Skin epidermis (tissue), 12 donors: Measurements from ENCODE around the gene RNF125.
"Not testable (repeated sequence)": the region's sequence is repeated elsewhere in the genome, so short reads cannot be mapped to it uniquely, and the experiment has no call there.

Experiments
- H3K27ac ChIP-seq, 21 experiments: fragments of 200-600 bp; sonication (generic) in 11 of 21; one replicate each; pipeline ENCODE4 v1.5.0; 2020; ENCODE audit warnings: mild to moderate bottlenecking in 3 of 21, inconsistent platforms in 2 of 21, moderate library complexity in 2 of 21
- H3K4me3 ChIP-seq, 7 experiments: fragments of 200-600 bp; sonication (generic) in 2 of 7; one replicate each; pipeline ENCODE4 v1.5.0; 2020; ENCODE audit warnings: inconsistent platforms in 2 of 7, mild to moderate bottlenecking in 2 of 7, moderate library complexity in 1 of 7

The RNF125 gene

GRCh38 chr18:32018331-32019250 lies at the start of gene RNF125:
TSS of gene RNF125 (plus strand) at chr18:32018825. CDS start at chr18:32018864, 39 bp downstream.
- Histone ChIP-seq H3K4me3 (peak within 1 kb of the TSS; percentile 46 to 71 (median 56)), H3K27ac (peak within 1 kb of the TSS; percentile 57 to 95 (median 86))

- Histone ChIP-seq H3K27ac (no peak overlapping the region), H3K4me3 (no peak overlapping the region)
Measured at GRCh38 chr18:31970617-31971016, 48.0 kb upstream of the RNF125 start.

- Histone ChIP-seq H3K27ac (no peak overlapping the region), H3K4me3 (no peak overlapping the region)
Measured at GRCh38 chr18:31973929-31974546, 44.6 kb upstream of the RNF125 start.

GRCh38 chr18:31976242-31976641 lies 42.4 kb upstream of the RNF125 start:
- no peak overlapping the region for H3K4me3 ChIP-seq
- no peak overlapping the region for H3K27ac ChIP-seq

- Histone ChIP-seq H3K27ac (no peak overlapping the region), H3K4me3 (no peak overlapping the region)
Measured at GRCh38 chr18:31977270-31977872, 41.3 kb upstream of the RNF125 start.

GRCh38 chr18:31978616-31979015 lies 40.0 kb upstream of the RNF125 start:
- H3K4me3 ChIP-seq = no peak overlapping the region
- no peak overlapping the region for H3K27ac ChIP-seq

- no peak overlapping the region for H3K27ac ChIP-seq
- H3K4me3 ChIP-seq = no peak overlapping the region
Measured at GRCh38 chr18:31979714-31980113, 38.9 kb upstream of the RNF125 start.

- H3K4me3 ChIP-seq = no peak overlapping the region
- H3K27ac ChIP-seq = no peak overlapping the region
Measured at GRCh38 chr18:31980863-31981262, 37.8 kb upstream of the RNF125 start.

GRCh38 chr18:31983020-31983419 lies 35.6 kb upstream of the RNF125 start:
- H3K27ac ChIP-seq = no peak overlapping the region
- no peak overlapping the region for H3K4me3 ChIP-seq

- Histone ChIP-seq H3K27ac (no peak overlapping the region), H3K4me3 (no peak overlapping the region)
Measured at GRCh38 chr18:31983976-31984375, 34.6 kb upstream of the RNF125 start.

- Histone ChIP-seq H3K4me3 (no peak overlapping the region), H3K27ac (no peak overlapping the region)
Measured at GRCh38 chr18:31990823-31991222, 27.8 kb upstream of the RNF125 start.

- Histone ChIP-seq H3K27ac (no peak overlapping the region), H3K4me3 (no peak overlapping the region)
Measured at GRCh38 chr18:31996007-31996406, 22.6 kb upstream of the RNF125 start.

- Histone ChIP-seq H3K27ac (no peak overlapping the region), H3K4me3 (no peak overlapping the region)
Measured at GRCh38 chr18:31998880-31999412, 19.7 kb upstream of the RNF125 start.

- not testable (repeated sequence) for H3K4me3 ChIP-seq, H3K27ac ChIP-seq
Measured at GRCh38 chr18:32001141-32001540, 17.5 kb upstream of the RNF125 start.

GRCh38 chr18:32003822-32004221 lies 14.8 kb upstream of the RNF125 start:
- not testable (repeated sequence) for H3K4me3 ChIP-seq, H3K27ac ChIP-seq

- Histone ChIP-seq H3K27ac (no peak overlapping the region), H3K4me3 (no peak overlapping the region)
Measured at GRCh38 chr18:32010124-32010721, 8.4 kb upstream of the RNF125 start.

- H3K27ac ChIP-seq = no peak overlapping the region
- no peak overlapping the region for H3K4me3 ChIP-seq
Measured at GRCh38 chr18:32011193-32011592, 7.4 kb upstream of the RNF125 start.

GRCh38 chr18:32019251-32019948 lies 775 bp downstream of the RNF125 start:
- peak overlapping the region; percentile 46 to 71 (median 56) for H3K4me3 ChIP-seq
- peak overlapping the region; percentile 57 to 95 (median 86) for H3K27ac ChIP-seq

GRCh38 chr18:32019949-32020625 lies 1.5 kb downstream of the RNF125 start:
- peak overlapping the region in 13 of 21 experiments; percentile 80 to 95 (median 89) for H3K27ac ChIP-seq
- peak overlapping the region; percentile 46 to 71 (median 56) for H3K4me3 ChIP-seq
